Esophagus squamous epithelium (tissue), 5 donors: Measurements from ENCODE around the gene KLHL28. TPM values are rescaled to one million over a fixed set of nuclear protein-coding genes. Genes with fewer than 3 reads are reported as not detected.

Source experiments
- DNase-seq: peaks from one replicate; lab custom pipeline; 2025; lab: John Stamatoyannopoulos, UW
- H3K27ac ChIP-seq, 4 donors: fragments of 200-600 bp; sonication (generic); one replicate each; pipeline ENCODE4 v1.5.1; 2016 to 2019; ENCODE audit warnings: mild to moderate bottlenecking in 1 of 4
- H3K27me3 ChIP-seq, 4 donors: fragments of 200-600 bp; sonication (generic); 1 replicate in 3 of 4; 2 replicates in 1 of 4; pipeline versions ENCODE4 v1.5.1 to v1.6.0; 2017 to 2021; ENCODE audit warnings: antibody characterized with exemption in 1 of 4
- H3K36me3 ChIP-seq, 3 donors: fragments of 200-600 bp; sonication (generic); one replicate each; pipeline ENCODE4 v1.5.1; 2016 to 2019
- H3K4me1 ChIP-seq, 3 donors: fragments of 200-600 bp; sonication (generic); one replicate each; pipeline ENCODE4 v1.5.1; 2017 to 2019
- H3K4me3 ChIP-seq, 4 donors: fragments of 200-600 bp; sonication (generic); 1 replicate in 3 of 4; 2 replicates in 1 of 4; pipeline ENCODE4 v1.5.1; 2016 to 2019; ENCODE audit warnings: mild to moderate bottlenecking in 2 of 4, moderate library complexity in 1 of 4
- H3K9me3 ChIP-seq, 3 donors: fragments of 200-600 bp; sonication (generic); one replicate each; pipeline ENCODE4 v1.5.1; 2016 to 2019
- POLR2A ChIP-seq, 4 donors: fragments of 450-650 bp; IDR thresholded peaks; one replicate each; pipeline ENCODE4 v1.6.1; 2017; ENCODE audit warnings: antibody characterized with exemption in 4 of 4, mild to moderate bottlenecking in 4 of 4, moderate library complexity in 3 of 4
- WGBS, 2 donors: methylation state at CpG; one replicate each; pipeline ENCODE4 v1.1.5; 2018; 5-methylcytosine and 5-hydroxymethylcytosine counted together
- intact Hi-C: fragments of 100-400 bp; cut with DNase I; formaldehyde crosslinking; loops from one replicate; pipeline ENCODE4 v1.15.0; 2022
- total RNA-seq, 4 donors: library from RNA; depleted of rRNA; stranded (reverse); fragments of >200 nt; gene quantifications; one replicate each; pipeline ENCODE4 v1.1.0, GENCODE V29; 2016
- TF ChIP-seq, protein P1 (sequence below), 6 experiments: fragments of 450-650 bp in 4 of 6; fragments of 200-600 bp in 2 of 6; sonication (generic) in 2 of 6; IDR thresholded peaks; one replicate each; pipeline ENCODE4 v1.5.1; 2016 to 2019; ENCODE audit warnings: antibody characterized with exemption in 6 of 6, mild to moderate bottlenecking in 4 of 6, moderate library complexity in 4 of 6
- donor health status: DM: yes; HTN: yes; CAD: no.

KLHL28 gene
- total RNA-seq, 4 donors from 2014 or later: 7.2 to 10.3 (median 8.4) TPM

GRCh38 chr14:44955528-44955927 lies 6.2 kb downstream of the KLHL28 start:
- intact Hi-C loops: no loop called here
- Histone ChIP-seq H3K4me3 (no peak overlapping the region), H3K9me3 (no peaks in the 10 kb centered on the region), H3K36me3 (peaks cover 0 to 5% (median 0%) of the 10 kb centered on the region in 3 donors), H3K27ac (no peak overlapping the region), H3K27me3 (no peaks in the 10 kb centered on the region), H3K4me1 (peaks cover 0 to 42% (median 18%) of the 10 kb centered on the region in 3 donors)
- TF ChIP-seq POLR2A (IDR thresholded peaks at IDR 0.05): no peak
- TF ChIP-seq, protein P1, sequence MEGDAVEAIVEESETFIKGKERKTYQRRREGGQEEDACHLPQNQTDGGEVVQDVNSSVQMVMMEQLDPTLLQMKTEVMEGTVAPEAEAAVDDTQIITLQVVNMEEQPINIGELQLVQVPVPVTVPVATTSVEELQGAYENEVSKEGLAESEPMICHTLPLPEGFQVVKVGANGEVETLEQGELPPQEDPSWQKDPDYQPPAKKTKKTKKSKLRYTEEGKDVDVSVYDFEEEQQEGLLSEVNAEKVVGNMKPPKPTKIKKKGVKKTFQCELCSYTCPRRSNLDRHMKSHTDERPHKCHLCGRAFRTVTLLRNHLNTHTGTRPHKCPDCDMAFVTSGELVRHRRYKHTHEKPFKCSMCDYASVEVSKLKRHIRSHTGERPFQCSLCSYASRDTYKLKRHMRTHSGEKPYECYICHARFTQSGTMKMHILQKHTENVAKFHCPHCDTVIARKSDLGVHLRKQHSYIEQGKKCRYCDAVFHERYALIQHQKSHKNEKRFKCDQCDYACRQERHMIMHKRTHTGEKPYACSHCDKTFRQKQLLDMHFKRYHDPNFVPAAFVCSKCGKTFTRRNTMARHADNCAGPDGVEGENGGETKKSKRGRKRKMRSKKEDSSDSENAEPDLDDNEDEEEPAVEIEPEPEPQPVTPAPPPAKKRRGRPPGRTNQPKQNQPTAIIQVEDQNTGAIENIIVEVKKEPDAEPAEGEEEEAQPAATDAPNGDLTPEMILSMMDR (IDR thresholded peaks at IDR 0.05): no peak
- DNase-seq: no peak
- WGBS, 2 donors: 72 to 82% methylated on average over 3 of the region's 3 CpGs

GRCh38 chr14:44954750-44955149 lies 7.0 kb downstream of the KLHL28 start:
- H3K27ac ChIP-seq: no peak overlapping the region
- intact Hi-C loops: no loop called here
- 93 to 98% methylated on average over 3 of the region's 3 CpGs for WGBS, 2 donors
- TF ChIP-seq POLR2A (IDR thresholded peaks at IDR 0.05): no peak
- TF ChIP-seq, protein P1 (IDR thresholded peaks at IDR 0.05): no peak
- DNase-seq: no peak
- H3K36me3 ChIP-seq: peaks cover 0 to 5% (median 0%) of the 10 kb centered on the region in 3 donors
- H3K4me3 ChIP-seq: no peak overlapping the region
- peaks cover 0 to 42% (median 13%) of the 10 kb centered on the region in 3 donors for H3K4me1 ChIP-seq
- H3K9me3 ChIP-seq: no peaks in the 10 kb centered on the region
- no peaks in the 10 kb centered on the region for H3K27me3 ChIP-seq

GRCh38 chr14:44952391-44953110 lies 9.2 kb downstream of the KLHL28 start:
- 81 to 86% methylated on average over 4 of the region's 4 CpGs for WGBS, 2 donors
- intact Hi-C loops: no loop called here
- Histone ChIP-seq H3K4me1 (peaks cover 0 to 29% (median 0%) of the 10 kb centered on the region in 3 donors), H3K36me3 (peaks cover 0 to 5% (median 0%) of the 10 kb centered on the region in 3 donors), H3K27me3 (no peaks in the 10 kb centered on the region), H3K27ac (no peak overlapping the region), H3K9me3 (no peaks in the 10 kb centered on the region), H3K4me3 (no peak overlapping the region)
- no peak for DNase-seq
- TF ChIP-seq, protein P1 (IDR thresholded peaks at IDR 0.05): no peak
- TF ChIP-seq POLR2A (IDR thresholded peaks at IDR 0.05): no peak

GRCh38 chr14:44951051-44951450 lies 10.7 kb downstream of the KLHL28 start:
- Histone ChIP-seq H3K4me1 (peaks cover 0 to 24% (median 0%) of the 10 kb centered on the region in 3 donors), H3K4me3 (no peak overlapping the region), H3K36me3 (peaks cover 0 to 13% (median 0%) of the 10 kb centered on the region in 3 donors), H3K27ac (no peak overlapping the region), H3K9me3 (no peaks in the 10 kb centered on the region), H3K27me3 (no peaks in the 10 kb centered on the region)
- intact Hi-C loops: no loop called here
- TF ChIP-seq POLR2A (IDR thresholded peaks at IDR 0.05): no peak
- TF ChIP-seq, protein P1 (IDR thresholded peaks at IDR 0.05): no peak
- 86 to 87% methylated on average over 2 of the region's 2 CpGs for WGBS, 2 donors
- DNase-seq: no peak

GRCh38 chr14:44945264-44945663 lies 16.5 kb downstream of the KLHL28 start:
- H3K4me1 ChIP-seq: peaks cover 0 to 26% (median 0%) of the 10 kb centered on the region in 3 donors
- intact Hi-C loops: no loop called here
- no peak overlapping the region for H3K4me3 ChIP-seq
- no peak for DNase-seq
- 45 to 54% methylated on average over 4 of the region's 4 CpGs for WGBS, 2 donors
- no peak for TF ChIP-seq POLR2A (IDR thresholded peaks at IDR 0.05)
- TF ChIP-seq, protein P1 (IDR thresholded peaks at IDR 0.05): no peak
- no peak overlapping the region for H3K27ac ChIP-seq
- H3K36me3 ChIP-seq: peaks cover 0 to 59% (median 5%) of the 10 kb centered on the region in 3 donors
- no peaks in the 10 kb centered on the region for H3K27me3 ChIP-seq
- no peaks in the 10 kb centered on the region for H3K9me3 ChIP-seq
